HG03354 (cell line): Measurements from ENCODE around the gene RFPL4A.
A peak's percentile ranks its signal among the peaks of the same experiment; 100 is the strongest.

ENCODE experiments used
- ATAC-seq: cut with Tn5 transposase; IDR thresholded peaks from one replicate; pipeline ENCODE4 v1.9.1; 2021; ENCODE audit warnings: mild to moderate bottlenecking; ENCODE audit not compliant: unreplicated experiment, poor library complexity, severe bottlenecking

RFPL4A gene

GRCh38 chr19:55795021-55795420, 36.1 kb downstream of the RFPL4A start:
- no peak for ATAC-seq

- ATAC-seq: no peak
These were observed 42.5 kb downstream of the RFPL4A start for GRCh38 chr19:55801416-55801815.

DNA sequence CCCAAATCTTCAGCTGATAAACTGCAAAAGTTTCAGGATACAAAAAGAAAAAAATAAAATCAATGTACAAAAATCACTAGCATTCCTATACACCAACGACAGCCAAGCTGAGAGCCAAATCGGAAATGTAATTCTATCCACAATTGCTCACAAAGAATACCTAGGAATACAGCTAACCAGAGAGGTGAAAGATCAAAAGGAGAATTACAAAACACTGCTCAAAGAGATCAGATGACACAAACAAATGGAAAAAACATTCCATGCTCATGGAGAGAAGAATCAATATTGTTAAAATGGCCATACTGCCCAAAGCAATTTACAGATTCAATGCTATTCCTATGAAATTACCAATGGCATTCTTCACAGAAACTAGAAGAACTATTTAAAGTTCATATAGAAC, 43.4 kb downstream of the RFPL4A start:
- ATAC-seq: no peak

GRCh38 chr19:55809381-55810058, 50.6 kb downstream of the RFPL4A start:
- ATAC-seq: peak; percentile 64

GRCh38 chr19:55811340-55811739, 52.4 kb downstream of the RFPL4A start:
- ATAC-seq: no peak

DNA sequence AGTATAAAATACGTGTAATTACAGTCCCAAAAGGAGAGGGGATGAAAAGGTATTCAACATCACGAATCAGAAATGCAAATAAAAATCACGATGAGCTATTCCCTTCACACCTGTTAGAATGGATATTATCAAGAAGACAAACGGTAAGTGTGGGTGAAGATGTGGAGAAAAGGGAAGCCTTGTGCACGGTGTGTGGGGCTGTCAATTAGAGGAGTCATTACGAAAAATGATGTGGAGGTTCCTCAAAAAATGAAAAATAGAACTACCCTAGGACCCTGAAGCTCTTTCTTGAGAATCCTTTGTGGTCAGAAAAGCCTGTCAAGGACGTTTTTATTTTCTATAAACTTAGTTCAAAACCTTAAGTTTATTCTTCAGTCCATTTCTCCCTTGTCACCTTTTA, 53.6 kb downstream of the RFPL4A start:
- no peak for ATAC-seq
